Peyer's patch (tissue), 4 donors: ENCODE measurements around the gene MASP1.

Experiments used
- POLR2A ChIP-seq, 2 donors: fragments of 450-650 bp; IDR thresholded peaks; one replicate each; pipeline ENCODE4 v1.5.1; 2017; ENCODE audit warnings: antibody characterized with exemption in 2 of 2, mild to moderate bottlenecking in 2 of 2, moderate library complexity in 2 of 2
- TF ChIP-seq, protein P1 (sequence below), 6 experiments: fragments of 450-650 bp in 4 of 6; fragments of 200-600 bp in 2 of 6; sonication (generic) in 1 of 6; IDR thresholded peaks; one replicate each; pipeline ENCODE4 v1.5.1; 2017 to 2019; ENCODE audit warnings: antibody characterized with exemption in 6 of 6, mild to moderate bottlenecking in 3 of 6, moderate library complexity in 1 of 6

GRCh38 chr3:187274315-187274976, 17.1 kb downstream of the MASP1 start:
- TF ChIP-seq, protein P1, sequence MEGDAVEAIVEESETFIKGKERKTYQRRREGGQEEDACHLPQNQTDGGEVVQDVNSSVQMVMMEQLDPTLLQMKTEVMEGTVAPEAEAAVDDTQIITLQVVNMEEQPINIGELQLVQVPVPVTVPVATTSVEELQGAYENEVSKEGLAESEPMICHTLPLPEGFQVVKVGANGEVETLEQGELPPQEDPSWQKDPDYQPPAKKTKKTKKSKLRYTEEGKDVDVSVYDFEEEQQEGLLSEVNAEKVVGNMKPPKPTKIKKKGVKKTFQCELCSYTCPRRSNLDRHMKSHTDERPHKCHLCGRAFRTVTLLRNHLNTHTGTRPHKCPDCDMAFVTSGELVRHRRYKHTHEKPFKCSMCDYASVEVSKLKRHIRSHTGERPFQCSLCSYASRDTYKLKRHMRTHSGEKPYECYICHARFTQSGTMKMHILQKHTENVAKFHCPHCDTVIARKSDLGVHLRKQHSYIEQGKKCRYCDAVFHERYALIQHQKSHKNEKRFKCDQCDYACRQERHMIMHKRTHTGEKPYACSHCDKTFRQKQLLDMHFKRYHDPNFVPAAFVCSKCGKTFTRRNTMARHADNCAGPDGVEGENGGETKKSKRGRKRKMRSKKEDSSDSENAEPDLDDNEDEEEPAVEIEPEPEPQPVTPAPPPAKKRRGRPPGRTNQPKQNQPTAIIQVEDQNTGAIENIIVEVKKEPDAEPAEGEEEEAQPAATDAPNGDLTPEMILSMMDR (IDR thresholded peaks at IDR 0.05): no peak
- TF ChIP-seq POLR2A (IDR thresholded peaks at IDR 0.05): no peak
